ENCODE data around the gene MITF.

DNA sequence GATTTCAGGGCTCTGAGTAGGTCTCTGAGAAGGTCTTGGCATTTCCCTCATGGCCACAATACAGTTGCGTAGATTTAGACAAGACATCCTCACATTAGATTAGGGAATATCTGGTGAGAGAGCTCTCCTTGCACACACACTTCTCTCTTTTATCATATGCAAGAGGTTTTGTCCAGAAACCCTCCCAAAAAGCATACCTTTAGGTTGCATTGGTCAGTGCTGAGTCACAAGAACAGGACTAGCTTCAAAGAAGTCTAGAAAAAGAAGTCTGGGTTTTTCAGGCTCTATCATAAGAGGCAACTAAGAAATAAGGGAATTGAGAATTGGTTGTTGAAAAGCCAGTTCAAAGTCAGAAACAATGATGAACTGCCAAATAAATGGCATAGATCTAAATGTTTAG is 40.1 kb upstream of the MITF start:
- TF ChIP-seq POLR2A (IDR thresholded peaks at IDR 0.05) (no peak), CTCF (IDR thresholded peaks at IDR 0.05) (no peak)
